Activated naive CD8-positive, alpha-beta T cell treated with anti-CD3 and anti-CD28 coated beads, Interleukin-2, amount 50 U/mL, for 24 hours (primary cell): Measurements from ENCODE around the gene TTC13.

ENCODE experiments used
- ATAC-seq: fragments of 150-1000 bp; cut with Tn5 transposase; one replicate; pipeline ENCODE4 v1.10.0; 2021
- DNase-seq: peaks from one replicate; pipeline ENCODE4 v3.0.0; 2021
- H3K27ac Mint-ChIP-seq: one replicate; pipeline ENCODE4 v1.8.0; 2021; ENCODE audit warnings: mild to moderate bottlenecking, mixed read lengths
- H3K27me3 Mint-ChIP-seq: one replicate; pipeline ENCODE4 v1.8.0; 2021; ENCODE audit warnings: mixed read lengths
- H3K36me3 Mint-ChIP-seq: one replicate; pipeline ENCODE4 v1.8.0; 2021; ENCODE audit warnings: low read depth, mixed read lengths
- H3K4me1 Mint-ChIP-seq: one replicate; pipeline ENCODE4 v1.8.0; 2021; ENCODE audit warnings: mixed read lengths
- H3K4me3 Mint-ChIP-seq: one replicate; pipeline ENCODE4 v1.8.0; 2021; ENCODE audit warnings: mild to moderate bottlenecking, moderate library complexity, mixed read lengths
- H3K9me3 Mint-ChIP-seq: one replicate; pipeline ENCODE4 v1.8.0; 2021; ENCODE audit warnings: mixed read lengths

Gene TTC13

GRCh38 chr1:230895452-230895851 is 83.2 kb downstream of the TTC13 start:
- no peak for DNase-seq

GRCh38 chr1:230894664-230895063 is 84.0 kb downstream of the TTC13 start:
- Mint-ChIP-seq H3K27me3 (peaks cover 4% of the 10 kb centered on the region), H3K4me1 (no peaks in the 10 kb centered on the region), H3K36me3 (no peaks in the 10 kb centered on the region), H3K4me3 (no peak overlapping the region), H3K9me3 (no peaks in the 10 kb centered on the region), H3K27ac (no peak overlapping the region)
- no peak for ATAC-seq
- DNase-seq, result no peak

More at GRCh38 chr1:230895452-230895851, 83.2 kb downstream of the TTC13 start:
- ATAC-seq, result no peak
- Mint-ChIP-seq H3K27ac (no peak overlapping the region), H3K36me3 (no peaks in the 10 kb centered on the region), H3K27me3 (peaks cover 4% of the 10 kb centered on the region), H3K4me3 (no peak overlapping the region), H3K4me1 (no peaks in the 10 kb centered on the region), H3K9me3 (no peaks in the 10 kb centered on the region)

- DNase-seq (no peak), ATAC-seq (no peak)
- Mint-ChIP-seq H3K4me1 (no peaks in the 10 kb centered on the region), H3K9me3 (no peaks in the 10 kb centered on the region), H3K36me3 (no peaks in the 10 kb centered on the region), H3K4me3 (no peak overlapping the region), H3K27ac (no peak overlapping the region), H3K27me3 (peaks cover 4% of the 10 kb centered on the region)
Observed at GRCh38 chr1:230894032-230894431, 84.6 kb downstream of the TTC13 start.

- H3K27ac Mint-ChIP-seq, result no peak overlapping the region
- H3K27me3 Mint-ChIP-seq, result peaks cover 11% of the 10 kb centered on the region
- H3K4me3 Mint-ChIP-seq, result no peak overlapping the region
- DNase-seq (no peak), ATAC-seq (no peak)
- H3K9me3 Mint-ChIP-seq, result no peaks in the 10 kb centered on the region
- no peaks in the 10 kb centered on the region for H3K4me1 Mint-ChIP-seq
- H3K36me3 Mint-ChIP-seq, result no peaks in the 10 kb centered on the region
Observed at GRCh38 chr1:230892018-230892491, 86.6 kb downstream of the TTC13 start.

GRCh38 chr1:230891413-230891812 is 87.2 kb downstream of the TTC13 start:
- H3K27ac Mint-ChIP-seq, result no peak overlapping the region
- H3K4me3 Mint-ChIP-seq, result no peak overlapping the region
- no peaks in the 10 kb centered on the region for H3K36me3 Mint-ChIP-seq
- no peak for DNase-seq
- no peaks in the 10 kb centered on the region for H3K4me1 Mint-ChIP-seq
- ATAC-seq, result no peak
- no peaks in the 10 kb centered on the region for H3K9me3 Mint-ChIP-seq
- peaks cover 13% of the 10 kb centered on the region for H3K27me3 Mint-ChIP-seq

GRCh38 chr1:230884646-230885045 is 94.0 kb downstream of the TTC13 start:
- no peaks in the 10 kb centered on the region for H3K4me1 Mint-ChIP-seq
- no peaks in the 10 kb centered on the region for H3K36me3 Mint-ChIP-seq
- H3K4me3 Mint-ChIP-seq, result no peak overlapping the region
- ATAC-seq (no peak), DNase-seq (no peak)
- H3K27ac Mint-ChIP-seq, result no peak overlapping the region
- no peaks in the 10 kb centered on the region for H3K9me3 Mint-ChIP-seq
- peaks cover 46% of the 10 kb centered on the region for H3K27me3 Mint-ChIP-seq

- peaks cover 46% of the 10 kb centered on the region for H3K27me3 Mint-ChIP-seq
- H3K9me3 Mint-ChIP-seq, result no peaks in the 10 kb centered on the region
- no peak for ATAC-seq
- no peaks in the 10 kb centered on the region for H3K4me1 Mint-ChIP-seq
- H3K36me3 Mint-ChIP-seq, result no peaks in the 10 kb centered on the region
- DNase-seq, result no peak
- no peak overlapping the region for H3K4me3 Mint-ChIP-seq
- no peak overlapping the region for H3K27ac Mint-ChIP-seq
Observed at GRCh38 chr1:230883967-230884366, 94.7 kb downstream of the TTC13 start.

- peaks cover 38% of the 10 kb centered on the region for H3K27me3 Mint-ChIP-seq
Observed at GRCh38 chr1:230879778-230880177, 98.9 kb downstream of the TTC13 start.

GRCh38 chr1:230878591-230878990 is 100.1 kb downstream of the TTC13 start:
- Mint-ChIP-seq H3K27me3 (peaks cover 35% of the 10 kb centered on the region), H3K36me3 (no peaks in the 10 kb centered on the region), H3K4me1 (no peaks in the 10 kb centered on the region), H3K9me3 (no peaks in the 10 kb centered on the region), H3K4me3 (no peak overlapping the region), H3K27ac (no peak overlapping the region)
- ATAC-seq (no peak), DNase-seq (no peak)

More at GRCh38 chr1:230879778-230880177, 98.9 kb downstream of the TTC13 start:
- no peaks in the 10 kb centered on the region for H3K36me3 Mint-ChIP-seq
- no peaks in the 10 kb centered on the region for H3K4me1 Mint-ChIP-seq
- H3K27ac Mint-ChIP-seq, result no peak overlapping the region
- H3K9me3 Mint-ChIP-seq, result no peaks in the 10 kb centered on the region
- no peak overlapping the region for H3K4me3 Mint-ChIP-seq
- DNase-seq, result no peak
- no peak for ATAC-seq

- ATAC-seq (no peak), DNase-seq (no peak)
- Mint-ChIP-seq H3K27me3 (peaks cover 35% of the 10 kb centered on the region), H3K36me3 (no peaks in the 10 kb centered on the region), H3K4me1 (no peaks in the 10 kb centered on the region), H3K9me3 (no peaks in the 10 kb centered on the region), H3K4me3 (no peak overlapping the region), H3K27ac (no peak overlapping the region)
Observed at GRCh38 chr1:230877924-230878590, 100.6 kb downstream of the TTC13 start.

GRCh38 chr1:230877146-230877923 is 101.3 kb downstream of the TTC13 start:
- no peak overlapping the region for H3K4me3 Mint-ChIP-seq
- peaks cover 31% of the 10 kb centered on the region for H3K27me3 Mint-ChIP-seq
- no peak for DNase-seq

GRCh38 chr1:230876660-230877059 is 102.0 kb downstream of the TTC13 start:
- DNase-seq, result no peak

More at GRCh38 chr1:230877146-230877923, 101.3 kb downstream of the TTC13 start:
- no peak overlapping the region for H3K27ac Mint-ChIP-seq
- H3K36me3 Mint-ChIP-seq, result no peaks in the 10 kb centered on the region
- H3K9me3 Mint-ChIP-seq, result no peaks in the 10 kb centered on the region
- no peaks in the 10 kb centered on the region for H3K4me1 Mint-ChIP-seq
- ATAC-seq, result no peak

GRCh38 chr1:230875370-230875769 is 103.3 kb downstream of the TTC13 start:
- Mint-ChIP-seq H3K4me1 (no peaks in the 10 kb centered on the region), H3K9me3 (no peaks in the 10 kb centered on the region), H3K4me3 (no peak overlapping the region), H3K27ac (no peak overlapping the region), H3K36me3 (no peaks in the 10 kb centered on the region), H3K27me3 (peaks cover 24% of the 10 kb centered on the region)
- no peak for DNase-seq
- ATAC-seq, result no peak

More at GRCh38 chr1:230876660-230877059, 102.0 kb downstream of the TTC13 start:
- Mint-ChIP-seq H3K27ac (no peak overlapping the region), H3K4me1 (no peaks in the 10 kb centered on the region), H3K4me3 (no peak overlapping the region), H3K27me3 (peaks cover 32% of the 10 kb centered on the region), H3K9me3 (no peaks in the 10 kb centered on the region), H3K36me3 (no peaks in the 10 kb centered on the region)
- ATAC-seq, result no peak

GRCh38 chr1:230870916-230871315 is 107.7 kb downstream of the TTC13 start:
- H3K4me3 Mint-ChIP-seq, result no peak overlapping the region
- no peaks in the 10 kb centered on the region for H3K36me3 Mint-ChIP-seq
- peaks cover 19% of the 10 kb centered on the region for H3K4me1 Mint-ChIP-seq
- H3K27me3 Mint-ChIP-seq, result peaks cover 37% of the 10 kb centered on the region
- ATAC-seq (no peak), DNase-seq (no peak)
- no peak overlapping the region for H3K27ac Mint-ChIP-seq
- H3K9me3 Mint-ChIP-seq, result no peaks in the 10 kb centered on the region

- DNase-seq, result no peak
- H3K4me3 Mint-ChIP-seq, result peak overlapping the region; percentile 77
- H3K27ac Mint-ChIP-seq, result no peak overlapping the region
- ATAC-seq, result no peak
- H3K9me3 Mint-ChIP-seq, result no peaks in the 10 kb centered on the region
- H3K27me3 Mint-ChIP-seq, result peaks cover 33% of the 10 kb centered on the region
- H3K36me3 Mint-ChIP-seq, result no peaks in the 10 kb centered on the region
- peaks cover 19% of the 10 kb centered on the region for H3K4me1 Mint-ChIP-seq
Observed at GRCh38 chr1:230869500-230869899, 109.2 kb downstream of the TTC13 start.
